GM10847 (cell line): Measurements from ENCODE around the gene FCER1A.

ENCODE experiments used
- POLR2A ChIP-seq: IDR thresholded peaks from 2 replicates; pipeline ENCODE4 v1.6.1; 2011; ENCODE audit not compliant: insufficient read length; ENCODE audit errors: extremely low read depth

The FCER1A gene

DNA sequence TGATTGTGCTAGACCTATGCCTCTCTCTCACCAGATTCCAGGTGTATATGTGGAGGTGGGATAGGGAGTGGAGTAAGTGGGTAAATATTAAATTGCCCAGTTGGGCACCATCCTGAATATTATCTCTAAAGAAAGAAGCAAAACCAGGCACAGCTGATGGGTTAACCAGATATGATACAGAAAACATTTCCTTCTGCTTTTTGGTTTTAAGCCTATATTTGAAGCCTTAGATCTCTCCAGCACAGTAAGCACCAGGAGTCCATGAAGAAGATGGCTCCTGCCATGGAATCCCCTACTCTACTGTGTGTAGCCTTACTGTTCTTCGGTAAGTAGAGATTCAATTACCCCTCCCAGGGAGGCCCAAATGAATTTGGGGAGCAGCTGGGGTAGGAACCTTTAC lies at the start of gene FCER1A:
FCER1A (plus strand) TSS at position 242 of the 400 bp plus-strand sequence; CDS start at position 271, 29 bp downstream.
- TF ChIP-seq POLR2A = no peak

DNA sequence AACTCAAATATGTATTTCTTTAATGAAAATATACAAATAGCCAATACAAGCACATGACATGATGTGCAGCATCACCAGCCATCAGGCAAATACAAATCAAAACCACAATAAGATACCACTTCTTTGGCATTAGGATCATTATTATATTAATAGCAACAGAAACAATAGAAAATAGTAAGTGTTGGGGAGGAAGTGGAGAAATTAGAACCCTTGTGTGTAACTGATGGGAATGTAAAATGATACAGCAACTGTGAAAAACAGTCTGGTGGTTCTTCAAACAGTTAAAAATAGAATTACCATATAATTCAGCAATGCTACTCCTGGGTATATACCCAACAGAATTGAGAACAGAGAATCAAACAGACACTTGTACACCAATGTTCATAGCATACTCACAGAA lies 40.8 kb upstream of the FCER1A start:
- TF ChIP-seq POLR2A = no peak

DNA sequence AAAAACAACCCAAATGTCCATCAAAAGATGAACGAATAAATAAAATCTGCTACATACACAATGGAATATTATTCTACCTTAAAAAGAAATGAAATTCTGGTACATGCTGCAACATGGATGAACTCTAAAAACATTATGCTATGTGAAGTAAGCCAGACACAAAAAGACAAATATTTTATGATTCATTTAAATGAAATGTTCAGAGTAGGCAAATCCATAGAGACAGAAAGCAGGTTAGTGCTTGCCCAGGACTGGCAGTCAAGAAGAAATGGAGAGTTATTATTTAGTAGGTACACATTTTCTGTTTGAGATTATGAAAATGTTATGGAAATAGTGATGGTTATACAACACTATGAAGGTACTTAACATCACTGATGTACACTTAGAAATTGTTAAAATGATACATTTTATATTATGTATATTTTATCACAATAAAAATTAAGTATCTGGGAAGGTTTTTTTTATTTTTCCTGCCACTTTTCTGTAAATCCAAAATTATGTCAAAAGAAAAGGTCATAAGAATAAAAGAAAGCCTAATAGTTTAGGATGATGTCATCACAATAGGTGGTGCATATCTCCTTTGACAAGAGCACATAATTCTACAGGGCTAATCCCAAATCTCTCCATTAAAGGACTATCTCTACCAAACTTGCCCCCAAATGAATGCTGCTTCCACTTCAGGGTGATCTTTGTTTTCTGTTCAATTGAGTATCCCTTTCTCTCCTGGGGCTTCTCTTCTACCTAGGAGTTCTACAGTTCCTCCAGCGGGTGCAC lies 40.2 kb upstream of the FCER1A start:
- no peak for TF ChIP-seq POLR2A

DNA sequence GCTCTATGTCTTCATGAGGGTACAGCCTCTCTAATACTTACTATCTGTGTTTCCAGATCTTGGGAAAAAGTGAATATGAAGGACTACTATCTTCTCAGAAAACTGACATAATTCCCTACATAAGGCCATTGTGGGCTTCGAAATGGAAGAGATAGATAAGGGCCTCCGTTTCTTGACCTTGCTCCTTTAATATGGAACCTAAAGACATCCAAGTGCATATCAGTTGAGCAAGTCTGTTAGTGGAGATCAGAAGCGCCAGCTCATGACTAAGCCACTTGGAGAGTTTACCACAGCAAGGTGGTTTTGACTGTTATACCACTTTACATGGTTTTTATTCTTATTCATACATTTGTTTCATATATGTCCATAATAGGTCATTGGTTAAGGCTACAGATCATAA lies 35.3 kb upstream of the FCER1A start:
- no peak for TF ChIP-seq POLR2A

DNA sequence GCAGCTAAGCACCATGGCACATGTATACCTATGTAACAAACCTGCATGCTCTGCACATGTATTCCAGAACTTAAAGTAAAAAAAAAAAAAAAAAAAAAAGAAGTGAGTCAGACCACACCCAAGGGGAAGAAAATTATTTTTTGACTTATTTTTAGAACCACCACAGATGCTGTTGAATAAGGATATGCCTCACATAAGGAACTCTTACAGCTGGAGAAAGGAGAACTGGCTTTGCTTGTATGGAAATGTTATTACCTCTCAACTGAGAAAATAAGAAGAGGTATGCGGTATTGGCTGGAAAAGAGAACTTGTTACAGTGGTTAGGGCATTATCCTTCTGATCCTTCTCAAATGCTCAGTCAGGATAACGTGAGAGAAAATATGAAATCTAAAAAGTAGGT lies 27.5 kb upstream of the FCER1A start:
- no peak for TF ChIP-seq POLR2A

DNA sequence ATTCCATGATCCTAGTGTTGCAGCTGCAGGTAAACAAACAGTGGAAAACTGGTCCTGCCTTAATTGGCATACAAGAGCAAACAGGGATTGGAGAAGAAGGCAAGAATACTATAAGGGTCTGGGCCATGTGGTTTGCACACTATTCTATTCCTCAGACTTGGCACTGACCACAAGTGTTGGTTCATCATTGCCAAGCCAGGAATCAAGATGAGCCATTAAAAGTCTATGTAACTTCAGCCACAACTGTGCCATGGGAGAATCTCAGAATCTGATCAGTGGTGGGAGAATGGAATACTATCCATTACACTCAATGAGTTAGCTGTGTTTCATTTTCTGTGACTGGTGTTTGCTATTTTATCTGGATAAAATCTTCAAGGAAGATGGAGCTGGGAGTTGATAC lies 26.2 kb upstream of the FCER1A start:
- TF ChIP-seq POLR2A = no peak

DNA sequence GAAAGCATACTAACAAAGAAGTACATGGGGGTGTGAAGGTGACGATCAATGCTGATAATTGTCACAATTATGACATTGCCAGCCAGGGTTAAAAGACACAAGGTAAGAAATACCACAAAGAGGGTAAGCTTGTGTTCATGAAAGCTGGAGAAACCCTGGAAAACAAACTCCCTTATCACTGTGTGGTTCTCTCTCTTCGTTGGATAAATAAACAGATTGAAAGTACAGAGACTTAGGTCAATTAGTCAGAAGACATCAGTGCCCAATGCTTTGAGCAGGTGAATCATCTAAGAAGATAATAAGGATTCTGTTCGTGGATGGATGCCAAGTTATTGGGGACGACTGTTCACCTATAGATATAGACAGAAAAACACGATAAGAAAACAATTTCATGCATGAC lies 22.4 kb upstream of the FCER1A start:
- TF ChIP-seq POLR2A = no peak

DNA sequence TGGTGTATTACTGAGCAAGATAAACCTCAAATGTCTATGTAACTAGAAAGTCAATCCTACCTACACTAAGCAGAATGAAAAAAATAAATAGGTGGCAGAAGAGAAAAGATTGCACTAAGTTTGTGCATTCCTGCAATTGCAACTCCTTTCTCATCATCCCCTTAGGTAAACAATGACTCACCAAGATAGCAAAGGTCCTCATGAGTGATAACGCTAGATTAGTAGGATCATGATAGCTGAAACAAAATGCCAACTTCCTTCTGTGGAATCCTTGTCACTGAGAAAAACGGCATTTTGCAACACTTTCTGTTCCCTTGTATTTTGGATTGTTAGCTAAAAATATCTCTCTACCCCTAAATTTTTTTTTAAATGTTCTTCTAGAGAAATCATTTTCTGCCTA lies 20.0 kb upstream of the FCER1A start:
- no peak for TF ChIP-seq POLR2A

DNA sequence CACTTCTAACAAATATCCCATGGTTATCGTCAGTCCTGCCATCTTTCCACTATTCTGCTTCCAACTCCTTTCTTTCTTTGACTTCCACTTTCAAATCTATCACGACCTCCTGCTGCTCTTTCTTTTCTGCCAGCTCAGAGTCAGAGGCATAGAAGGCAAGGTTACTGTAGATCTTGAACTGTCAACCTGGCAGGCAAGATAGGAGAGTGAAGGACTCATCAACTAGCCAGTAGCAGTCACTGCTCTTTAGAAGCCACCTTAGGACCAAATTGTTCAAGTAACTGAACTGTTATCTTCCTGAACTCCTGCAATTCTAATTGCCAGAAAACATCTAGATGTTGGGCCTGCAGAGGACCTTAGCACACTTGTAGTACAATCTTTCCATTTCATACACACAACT lies 13.1 kb upstream of the FCER1A start:
- no peak for TF ChIP-seq POLR2A

DNA sequence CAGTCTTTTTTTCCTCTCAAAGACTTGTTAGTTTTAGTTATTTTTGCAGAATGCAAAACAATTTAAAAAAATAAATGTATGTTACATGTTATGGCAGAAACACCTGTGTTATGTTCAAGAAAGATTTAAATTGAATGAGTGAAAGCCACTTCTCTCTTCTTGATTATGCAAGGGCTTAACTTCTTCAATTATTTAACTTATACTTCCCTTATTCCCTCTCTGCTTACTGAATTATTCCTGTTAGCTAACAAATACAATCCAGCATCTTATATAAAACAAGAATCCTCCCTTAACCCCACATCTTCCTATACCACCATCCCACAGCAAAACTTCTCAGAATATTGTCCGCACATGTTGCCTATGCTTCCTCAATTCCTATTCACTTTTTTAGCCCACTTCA lies 10.7 kb upstream of the FCER1A start:
- TF ChIP-seq POLR2A = no peak

DNA sequence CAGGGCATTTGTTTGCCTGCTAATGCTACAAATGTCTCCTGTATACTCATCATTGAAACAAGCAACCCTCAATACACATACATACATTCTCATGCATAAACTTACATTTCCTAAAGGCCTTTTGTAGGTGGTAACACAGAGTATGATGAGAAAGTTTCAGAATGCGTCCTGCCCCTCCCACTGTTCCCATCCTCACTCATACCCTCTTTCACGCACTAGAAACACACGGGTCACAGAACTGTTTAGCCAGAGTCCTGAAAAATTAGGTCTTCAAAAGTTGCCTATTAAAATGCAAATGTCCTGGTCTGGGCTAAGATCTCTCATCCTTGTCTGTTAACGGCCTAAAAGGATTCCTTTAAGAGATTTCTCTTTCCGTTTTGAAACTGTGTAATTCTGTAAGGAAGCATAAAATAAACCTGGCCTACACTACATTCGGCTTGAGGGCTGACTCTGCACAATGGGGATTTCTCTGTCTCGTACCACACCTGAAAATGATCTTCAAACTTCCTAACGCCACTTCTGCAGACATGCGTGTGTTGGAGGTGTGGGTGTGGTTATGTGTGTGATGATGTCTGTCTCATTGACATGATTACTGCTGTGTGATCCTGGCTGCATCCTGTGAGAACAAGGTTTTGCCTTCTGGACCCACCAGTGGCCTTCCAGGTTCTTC lies 5.3 kb upstream of the FCER1A start:
- TF ChIP-seq POLR2A = no peak

DNA sequence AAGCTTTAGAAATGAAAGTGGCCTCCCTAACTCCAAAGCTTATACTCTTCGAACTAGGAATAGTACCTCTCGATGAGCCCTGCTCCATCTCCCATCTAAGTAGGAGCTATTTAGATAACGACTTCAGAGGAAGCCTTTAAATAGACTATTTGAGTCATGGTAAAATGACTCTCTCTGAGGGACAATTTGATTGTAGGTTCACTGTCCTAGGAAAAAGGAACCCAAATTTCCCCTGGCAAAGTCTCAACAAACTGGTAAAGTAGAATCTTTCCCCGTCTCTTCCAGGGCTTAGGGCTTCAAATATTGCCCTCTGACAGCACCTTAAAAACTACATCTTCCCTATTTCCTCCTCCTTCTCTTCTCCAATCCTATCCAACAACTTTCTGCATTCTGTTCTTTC lies 2.0 kb upstream of the FCER1A start:
- TF ChIP-seq POLR2A = no peak

DNA sequence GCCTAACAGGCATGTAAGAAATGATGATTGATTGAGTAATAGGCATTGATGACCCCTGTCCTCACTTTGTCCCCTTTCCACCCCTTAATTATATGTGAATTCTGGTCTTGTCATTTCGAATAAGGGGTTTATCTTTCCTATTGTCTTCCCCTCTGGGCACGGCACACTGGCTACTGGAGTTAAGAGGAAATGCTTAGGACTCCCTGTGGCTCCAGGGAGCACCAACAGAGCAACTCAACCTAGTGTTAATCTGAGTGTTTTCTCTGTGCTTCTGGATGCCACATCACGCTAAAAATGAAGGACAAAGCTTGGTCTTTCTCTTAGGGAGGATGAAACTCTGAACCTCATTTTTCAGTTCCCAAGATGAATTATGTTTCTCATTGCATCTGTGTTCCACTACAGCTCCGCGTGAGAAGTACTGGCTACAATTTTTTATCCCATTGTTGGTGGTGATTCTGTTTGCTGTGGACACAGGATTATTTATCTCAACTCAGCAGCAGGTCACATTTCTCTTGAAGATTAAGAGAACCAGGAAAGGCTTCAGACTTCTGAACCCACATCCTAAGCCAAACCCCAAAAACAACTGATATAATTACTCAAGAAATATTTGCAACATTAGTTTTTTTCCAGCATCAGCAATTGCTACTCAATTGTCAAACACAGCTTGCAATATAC lies 5.3 kb downstream of the FCER1A start:
- no peak for TF ChIP-seq POLR2A

DNA sequence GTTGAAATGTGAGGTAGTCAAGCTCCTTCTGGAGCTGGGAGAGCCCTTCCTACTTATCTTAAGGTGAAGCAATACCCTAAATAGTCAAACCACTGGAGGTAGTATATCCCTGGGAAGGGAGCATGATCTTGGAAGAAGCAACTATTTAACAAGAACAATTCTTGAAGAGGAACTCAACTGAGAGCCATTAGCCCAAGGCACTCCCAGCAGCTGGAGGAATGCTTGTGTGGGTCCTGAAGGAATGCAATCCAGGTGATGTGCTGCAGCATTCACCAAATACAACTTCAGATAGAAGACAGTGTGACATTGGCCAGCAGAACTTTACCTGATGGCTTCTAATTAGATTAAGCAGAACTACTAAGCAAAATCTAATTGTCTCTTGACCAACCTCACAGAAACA lies 9.5 kb downstream of the FCER1A start:
- TF ChIP-seq POLR2A = no peak

DNA sequence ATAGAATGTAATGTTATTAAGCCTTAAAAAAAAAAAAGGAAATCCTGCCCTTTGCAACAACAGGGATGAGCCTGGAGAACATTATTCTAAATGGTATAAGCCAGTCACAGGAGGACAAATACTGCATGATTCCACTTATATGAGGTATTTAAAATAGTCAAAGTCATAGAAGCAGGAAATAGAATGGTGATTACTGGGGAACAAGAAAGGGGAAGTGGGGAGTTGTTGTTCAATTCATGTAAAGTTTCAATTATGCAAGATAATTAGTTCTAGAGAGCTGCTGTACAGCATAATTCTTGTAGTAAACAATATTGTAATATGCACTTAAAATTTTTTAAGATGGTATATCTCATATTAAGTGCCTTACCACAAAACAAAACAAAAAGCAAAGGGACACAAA lies 13.2 kb downstream of the FCER1A start:
- no peak for TF ChIP-seq POLR2A
